ENCODE results near the gene SUSD3. TPM values are rescaled to one million over a fixed set of nuclear protein-coding genes. Genes with fewer than 3 reads are reported as not detected.

Gene SUSD3
- total and polyA plus RNA-seq, 2 donors (not counting 1 experiment from before 2014, with no cell fraction given), result 0.17 to 4.6 TPM

GRCh38 chr9:93097511-93098201 lies 39.2 kb downstream of the SUSD3 start:
- peaks cover 19% of the 10 kb centered on the region for H3K4me1 ChIP-seq (ENCODE audit: control insufficient read depth, extremely low read depth, insufficient read depth, low read length)
- peak overlapping the region; percentile 81 to 86 (median 85) for H3K4me3 ChIP-seq (replicated peaks in 1 of 4; ENCODE audit: control extremely low read depth in 1 of 4, insufficient read depth in 1 of 4, low read depth in 3 of 4, low read length in 4 of 4)
- TF ChIP-seq EZH2 (IDR thresholded peaks at IDR 0.05; ENCODE audit: low read length, missing control alignments) (no peak), CTCF (conservative IDR thresholded peaks at IDR 0.05 in 1 of 2, IDR thresholded peaks at IDR 0.05 in 1 of 2; ENCODE audit: low read depth in 1 of 2, low read length in 2 of 2) (no peak)
- no peak overlapping the region for H3K9ac ChIP-seq (ENCODE audit: insufficient read depth, low read length)
- H3K36me3 ChIP-seq (ENCODE audit: control insufficient read depth, insufficient read depth, low read length), result peaks cover 1% of the 10 kb centered on the region
- H3K79me2 ChIP-seq (ENCODE audit: control insufficient read depth, insufficient read depth, low read length), result peaks cover 58% of the 10 kb centered on the region
- no peaks in the 10 kb centered on the region for H3K9me3 ChIP-seq (ENCODE audit: control insufficient read depth, insufficient read depth, low read depth, low read length)
- DNase-seq (ENCODE audit: low read depth in 2 of 2), result no peak
- peak overlapping the region; percentile 81 for H3K4me2 ChIP-seq (ENCODE audit: extremely low read depth, insufficient read depth, low read length)
- no peaks in the 10 kb centered on the region for H4K20me1 ChIP-seq (ENCODE audit: control insufficient read depth, extremely low read depth, insufficient read depth, low read length)
- H3K27ac ChIP-seq (ENCODE audit: insufficient read depth, low read length), result peak overlapping the region; percentile 87
- H3K27me3 ChIP-seq (ENCODE audit: control insufficient read depth, insufficient read depth, low read length), result no peaks in the 10 kb centered on the region
- no peak overlapping the region for H2AFZ ChIP-seq (ENCODE audit: low read length)

GRCh38 chr9:93098236-93098946 lies 39.9 kb downstream of the SUSD3 start:
- H2AFZ ChIP-seq (ENCODE audit: low read length), result no peak overlapping the region
- H3K27ac ChIP-seq (ENCODE audit: insufficient read depth, low read length), result peak overlapping the region; percentile 87
- peak overlapping the region; percentile 81 for H3K4me2 ChIP-seq (ENCODE audit: extremely low read depth, insufficient read depth, low read length)
- H3K79me2 ChIP-seq (ENCODE audit: control insufficient read depth, insufficient read depth, low read length), result peaks cover 64% of the 10 kb centered on the region
- no peaks in the 10 kb centered on the region for H3K27me3 ChIP-seq (ENCODE audit: control insufficient read depth, insufficient read depth, low read length)
- no peaks in the 10 kb centered on the region for H4K20me1 ChIP-seq (ENCODE audit: control insufficient read depth, extremely low read depth, insufficient read depth, low read length)
- H3K9ac ChIP-seq (ENCODE audit: insufficient read depth, low read length), result peak overlapping the region; percentile 20
- H3K36me3 ChIP-seq (ENCODE audit: control insufficient read depth, insufficient read depth, low read length), result peaks cover 1% of the 10 kb centered on the region
- no peaks in the 10 kb centered on the region for H3K9me3 ChIP-seq (ENCODE audit: control insufficient read depth, insufficient read depth, low read depth, low read length)
- TF ChIP-seq CTCF (conservative IDR thresholded peaks at IDR 0.05 in 1 of 2, IDR thresholded peaks at IDR 0.05 in 1 of 2; ENCODE audit: low read depth in 1 of 2, low read length in 2 of 2) (no peak), EZH2 (IDR thresholded peaks at IDR 0.05; ENCODE audit: low read length, missing control alignments) (no peak)
- H3K4me3 ChIP-seq (replicated peaks in 1 of 4; ENCODE audit: control extremely low read depth in 1 of 4, insufficient read depth in 1 of 4, low read depth in 3 of 4, low read length in 4 of 4), result peak overlapping the region; percentile 31 to 86 (median 82)
- H3K4me1 ChIP-seq (ENCODE audit: control insufficient read depth, extremely low read depth, insufficient read depth, low read length), result peaks cover 19% of the 10 kb centered on the region
- peak; percentile 99 for DNase-seq (ENCODE audit: low read depth in 2 of 2)

GRCh38 chr9:93099551-93100275 lies 41.2 kb downstream of the SUSD3 start:
- Histone ChIP-seq H3K79me2 (ENCODE audit: control insufficient read depth, insufficient read depth, low read length) (peaks cover 71% of the 10 kb centered on the region), H3K27ac (ENCODE audit: insufficient read depth, low read length) (peak overlapping the region; percentile 58), H3K4me1 (ENCODE audit: control insufficient read depth, extremely low read depth, insufficient read depth, low read length) (peaks cover 19% of the 10 kb centered on the region), H3K4me3 (replicated peaks in 1 of 4; ENCODE audit: control extremely low read depth in 1 of 4, insufficient read depth in 1 of 4, low read depth in 3 of 4, low read length in 4 of 4) (peak overlapping the region in 1 of 4 experiments; percentile 20), H3K4me2 (ENCODE audit: extremely low read depth, insufficient read depth, low read length) (peak overlapping the region; percentile 85), H3K36me3 (ENCODE audit: control insufficient read depth, insufficient read depth, low read length) (peaks cover 1% of the 10 kb centered on the region), H4K20me1 (ENCODE audit: control insufficient read depth, extremely low read depth, insufficient read depth, low read length) (no peaks in the 10 kb centered on the region), H3K9ac (ENCODE audit: insufficient read depth, low read length) (no peak overlapping the region), H2AFZ (ENCODE audit: low read length) (no peak overlapping the region), H3K27me3 (ENCODE audit: control insufficient read depth, insufficient read depth, low read length) (no peaks in the 10 kb centered on the region), H3K9me3 (ENCODE audit: control insufficient read depth, insufficient read depth, low read depth, low read length) (no peaks in the 10 kb centered on the region)
- no peak for TF ChIP-seq EZH2 (IDR thresholded peaks at IDR 0.05; ENCODE audit: low read length, missing control alignments)
- TF ChIP-seq CTCF (conservative IDR thresholded peaks at IDR 0.05 in 1 of 2, IDR thresholded peaks at IDR 0.05 in 1 of 2; ENCODE audit: low read depth in 1 of 2, low read length in 2 of 2), result no peak
- DNase-seq (ENCODE audit: low read depth in 2 of 2), result no peak
